IMR-90 (cell line): ENCODE measurements around the gene CDKN2C. TPM values are rescaled to one million over a fixed set of nuclear protein-coding genes. Genes with fewer than 3 reads are reported as not detected.

ENCODE experiments used
- ATAC-seq: fragments of 200-7000 bp; cut with Tn5 transposase; 2 replicates; pipeline ENCODE4 v1.9.1; 2020; ENCODE audit warnings: low read depth, mild to moderate bottlenecking, moderate library complexity
- BruUV-seq: library from RNA; stranded (reverse); fragments of 400-500 nt; replicated peaks from 2 replicates; lab custom pipeline; 2021; lab: Mats Ljungman, UMichigan
- CTCF ChIA-PET: fragments of 300-600 bp; formaldehyde crosslinking; extraction: SDS; loops from one replicate; lab custom pipeline; 2021; ENCODE audit warnings: antibody characterized with exemption; lab: Yijun Ruan, JAX
- POLR2A ChIA-PET: fragments of 300-600 bp; sonication (Branson Sonifier 250); formaldehyde crosslinking; loops from one replicate; lab custom pipeline; 2022; ENCODE audit warnings: antibody characterized with exemption; ENCODE audit not compliant: unreplicated experiment; lab: Charles Lee
- DNase-seq: peaks from one replicate; pipeline ENCODE4 v3.0.0; 2013
- H2AFZ ChIP-seq: replicated peaks from 2 replicates; pipeline ENCODE3; 2013; ENCODE audit warnings: low read length, mild to moderate bottlenecking; ENCODE audit not compliant: poor library complexity
- H2AK5ac ChIP-seq: 2 replicates; pipeline ENCODE4 v1.6.1; 2013; ENCODE audit warnings: low read depth, low read length, inconsistent platforms
- H2AK9ac ChIP-seq: replicated peaks from 2 replicates; pipeline ENCODE3; 2013; ENCODE audit warnings: mild to moderate bottlenecking, low read depth, low read length, moderate library complexity; ENCODE audit not compliant: poor library complexity
- H2BK120ac ChIP-seq: 2 replicates; pipeline ENCODE4 v1.6.1; 2013; ENCODE audit warnings: low read depth, low read length, inconsistent platforms
- H2BK15ac ChIP-seq: 3 replicates; pipeline ENCODE4 v1.6.1; 2013; ENCODE audit warnings: low read depth, low read length, inconsistent platforms
- H2BK20ac ChIP-seq: 2 replicates; pipeline ENCODE4 v1.6.1; 2013; ENCODE audit warnings: low read depth, mild to moderate bottlenecking, inconsistent platforms, low read length, moderate library complexity
- H2BK5ac ChIP-seq: 2 replicates; pipeline ENCODE4 v1.6.1; 2013; ENCODE audit warnings: mild to moderate bottlenecking, low read depth, low read length, inconsistent platforms; ENCODE audit not compliant: poor library complexity, severe bottlenecking
- H3K14ac ChIP-seq: replicated peaks from 2 replicates; pipeline ENCODE4 v1.6.1; 2013; ENCODE audit warnings: low read depth, low read length, inconsistent platforms
- H3K18ac ChIP-seq: 2 replicates; pipeline ENCODE4 v1.6.1; 2013; ENCODE audit warnings: low read depth, low read length, control low read depth
- H3K23ac ChIP-seq: 2 replicates; pipeline ENCODE4 v1.6.1; 2013; ENCODE audit warnings: low read depth, low read length, inconsistent platforms
- H3K27ac ChIP-seq: 2 replicates; pipeline ENCODE4 v1.5.1; 2013; ENCODE audit warnings: mild to moderate bottlenecking, control low read depth, low read length; ENCODE audit not compliant: insufficient read depth
- H3K27me3 ChIP-seq: 2 replicates; pipeline ENCODE4 v1.6.1; 2013; ENCODE audit warnings: low read length; ENCODE audit not compliant: control insufficient read depth, insufficient read depth
- H3K36me3 ChIP-seq: 2 replicates; pipeline ENCODE4 v1.6.1; 2013; ENCODE audit warnings: low read length, mixed read lengths; ENCODE audit not compliant: control insufficient read depth, insufficient read depth
- H3K4ac ChIP-seq: 2 replicates; pipeline ENCODE4 v1.6.1; 2013; ENCODE audit warnings: low read depth, low read length, inconsistent platforms
- H3K4me1 ChIP-seq: 2 replicates; pipeline ENCODE4 v1.6.1; 2013; ENCODE audit warnings: low read length, mixed read lengths; ENCODE audit not compliant: control insufficient read depth, insufficient read depth
- H3K4me2 ChIP-seq: 2 replicates; pipeline ENCODE4 v1.6.1; 2013; ENCODE audit warnings: low read depth, mild to moderate bottlenecking, control low read depth, low read length, moderate library complexity
- H3K4me3 ChIP-seq: 2 replicates; pipeline ENCODE4 v1.5.1; 2013; ENCODE audit warnings: low read depth, mild to moderate bottlenecking, control low read depth, low read length, moderate library complexity; ENCODE audit not compliant: insufficient read depth
- H3K56ac ChIP-seq: 2 replicates; pipeline ENCODE4 v1.6.1; 2013; ENCODE audit warnings: low read length, inconsistent platforms; ENCODE audit not compliant: insufficient read depth; ENCODE audit errors: extremely low read depth
- H3K79me1 ChIP-seq, 2 experiments: 2 replicates each; pipeline ENCODE4 v1.6.1; 2013; ENCODE audit warnings: low read length in 2 of 2, inconsistent platforms in 1 of 2, low read depth in 1 of 2
- H3K9ac ChIP-seq: 2 replicates; pipeline ENCODE4 v1.6.1; 2013; ENCODE audit warnings: low read depth, low read length, control low read depth
- H3K9me1 ChIP-seq: 2 replicates; pipeline ENCODE4 v1.6.1; 2013; ENCODE audit warnings: low read length, inconsistent platforms; ENCODE audit not compliant: insufficient read depth
- H3K9me3 ChIP-seq: 2 replicates; pipeline ENCODE4 v1.6.1; 2013; ENCODE audit warnings: low read length; ENCODE audit not compliant: control insufficient read depth, insufficient read depth
- H4K20me1 ChIP-seq: 2 replicates; pipeline ENCODE4 v1.6.1; 2013; ENCODE audit warnings: low read length, inconsistent platforms; ENCODE audit not compliant: insufficient read depth
- H4K5ac ChIP-seq: 2 replicates; pipeline ENCODE4 v1.6.1; 2013; ENCODE audit warnings: mild to moderate bottlenecking, low read depth, low read length, control low read depth
- H4K8ac ChIP-seq, 2 experiments: 2 replicates each; pipeline ENCODE4 v1.6.1; 2013; ENCODE audit warnings: low read depth in 2 of 2, low read length in 2 of 2, control low read depth in 1 of 2, inconsistent platforms in 1 of 2
- H4K91ac ChIP-seq: 2 replicates; pipeline ENCODE4 v1.6.1; 2013; ENCODE audit warnings: low read depth, low read length, inconsistent platforms; ENCODE audit not compliant: insufficient read depth
- BHLHE40 ChIP-seq: fragments of 150-350 bp; IDR thresholded peaks from 2 replicates; pipeline ENCODE4 v1.6.1; 2016; ENCODE audit warnings: mild to moderate bottlenecking, low read depth, low read length
- CEBPB ChIP-seq: IDR thresholded peaks from 2 replicates; pipeline ENCODE4 v1.6.1; 2012; ENCODE audit warnings: low read depth, low read length, improper control_type of control experiment
- CHD1 ChIP-seq: IDR thresholded peaks from 2 replicates; pipeline ENCODE4 v1.6.1; 2012; ENCODE audit warnings: low read depth, low read length, improper control_type of control experiment
- CTCF ChIP-seq: conservative IDR thresholded peaks from 2 replicates; pipeline ENCODE4 v1.5.1; 2012; ENCODE audit warnings: mild to moderate bottlenecking, low read depth, low read length, improper control_type of control experiment
- ELK1 ChIP-seq: fragments of 150-350 bp; IDR thresholded peaks from 2 replicates; pipeline ENCODE4 v1.6.1; 2016; ENCODE audit warnings: low read depth, mild to moderate bottlenecking, low read length, moderate library complexity, borderline replicate concordance
- FOS ChIP-seq: fragments of 150-350 bp; IDR thresholded peaks from 2 replicates; pipeline ENCODE4 v1.6.1; 2016; ENCODE audit warnings: low read depth, low read length
- MAFK ChIP-seq: IDR thresholded peaks from 2 replicates; pipeline ENCODE4 v1.6.1; 2012; ENCODE audit warnings: low read depth, low read length, improper control_type of control experiment
- MAZ ChIP-seq: IDR thresholded peaks from 2 replicates; pipeline ENCODE4 v1.6.1; 2012; ENCODE audit warnings: low read depth, mild to moderate bottlenecking, low read length, improper control_type of control experiment, moderate library complexity, borderline replicate concordance
- MXI1 ChIP-seq: IDR thresholded peaks from 2 replicates; pipeline ENCODE4 v1.6.1; 2012; ENCODE audit warnings: low read depth, mild to moderate bottlenecking, low read length, moderate library complexity, borderline replicate concordance
- NFE2L2 ChIP-seq: fragments of 150-350 bp; IDR thresholded peaks from 2 replicates; pipeline ENCODE4 v1.6.1; 2016; ENCODE audit warnings: low read depth, mild to moderate bottlenecking, low read length
- POLR2A ChIP-seq: IDR thresholded peaks from 2 replicates; pipeline ENCODE4 v1.6.1; 2012; ENCODE audit warnings: mild to moderate bottlenecking, low read depth, low read length
- RAD21 ChIP-seq: IDR thresholded peaks from 2 replicates; pipeline ENCODE4 v1.6.1; 2012; ENCODE audit warnings: low read length, improper control_type of control experiment
- RCOR1 ChIP-seq: IDR thresholded peaks from 2 replicates; pipeline ENCODE4 v1.6.1; 2012; ENCODE audit warnings: mild to moderate bottlenecking, low read length, improper control_type of control experiment; ENCODE audit not compliant: insufficient replicate concordance
- RFX5 ChIP-seq: IDR thresholded peaks from 2 replicates; pipeline ENCODE4 v1.8.0; 2012; ENCODE audit warnings: low read depth, mild to moderate bottlenecking, low read length, moderate library complexity
- SMC3 ChIP-seq: fragments of 150-350 bp; IDR thresholded peaks from 2 replicates; pipeline ENCODE4 v1.6.1; 2016; ENCODE audit warnings: low read depth, mild to moderate bottlenecking, antibody characterized with exemption, low read length, moderate library complexity
- USF2 ChIP-seq: fragments of 150-350 bp; IDR thresholded peaks from 2 replicates; pipeline ENCODE4 v1.6.1; 2017; ENCODE audit warnings: mild to moderate bottlenecking, antibody characterized with exemption, low read length, low read depth
- WGBS, 2 experiments: methylation state at CpG; one replicate each; pipeline versions ENCODE4 v1.1.5 to v1.1.7; 2013; ENCODE audit warnings: missing lambda C conversion rate in 2 of 2; ENCODE audit not compliant: insufficient read length in 1 of 2; ENCODE audit errors: extremely low coverage in 2 of 2; 5-methylcytosine and 5-hydroxymethylcytosine counted together
- dilution Hi-C: fragments of 300-500 bp; cut with HindIII; formaldehyde crosslinking; loops from one replicate; pipeline ENCODE4 v1.14.3; 2018; ENCODE audit warnings: low sequenced_read_pairs; ENCODE audit not compliant: unreplicated experiment
- in situ Hi-C: fragments of 300-500 bp; cut with MboI; formaldehyde crosslinking; loops from 3 replicates; pipeline ENCODE4 v1.14.3; 2019; ENCODE audit warnings: low sequenced_read_pairs, inconsistent platforms, mixed read lengths
- intact Hi-C: fragments of 100-400 bp; cut with micrococcal nuclease; formaldehyde crosslinking; loops from 2 replicates; pipeline ENCODE4 v1.10.0; 2022
- polyA plus RNA-seq, 3 experiments: library from polyadenylated mRNA; depleted of rRNA; stranded (reverse); fragments of >200 nt; gene quantifications; 2 replicates each; pipeline ENCODE4 v1.2.3, GENCODE V29; 2012; ENCODE audit warnings: low replicate concordance in 1 of 3
- total RNA-seq: library from RNA; depleted of rRNA; stranded (reverse); fragments of >200 nt; gene quantifications from 2 replicates; pipeline ENCODE4 v1.2.3, GENCODE V29; 2012

Gene CDKN2C
- total and polyA plus RNA-seq, 2 of the 4 experiments (the other 2 are of a cell fraction): 14.3 to 15.5 TPM

GRCh38 chr1:50966991-50967390 lies 3.1 kb upstream of the CDKN2C start:
- H3K4me2 ChIP-seq: peak overlapping the region; percentile 100
- dilution Hi-C loops: no loop called here

More at GRCh38 chr1:50966991-50967390, 3.1 kb upstream of the CDKN2C start:
- Histone ChIP-seq H3K9ac (peak overlapping the region; percentile 68; the same call in 1 of the 2 replicates), H2BK5ac (peak overlapping the region; percentile 46), H4K8ac (no peak overlapping the region; a peak in 1 of 4 replicates), H2AFZ (no peak overlapping the region), H3K27me3 (no peaks in the 10 kb centered on the region), H3K27ac (no peak overlapping the region; the same call in 1 of the 2 replicates), H3K18ac (no peak overlapping the region), H3K4ac (no peak overlapping the region), H2AK9ac (no peak overlapping the region), H3K4me1 (no peaks in the 10 kb centered on the region), H2AK5ac (no peak overlapping the region), H3K36me3 (no peaks in the 10 kb centered on the region), H2BK20ac (no peak overlapping the region), H3K56ac (no peak overlapping the region; the same call in 1 of the 2 replicates), H3K79me1 (no peaks in the 10 kb centered on the region), H4K5ac (no peak overlapping the region), H2BK15ac (no peak overlapping the region), H2BK120ac (no peak overlapping the region), H4K91ac (no peak overlapping the region), H3K9me1 (no peaks in the 10 kb centered on the region), H3K23ac (peak overlapping the region; percentile 69; the same call in 1 of the 2 replicates), H3K4me3 (peak overlapping the region; percentile 88; the same call in 1 of the 2 replicates), H3K9me3 (no peaks in the 10 kb centered on the region), H4K20me1 (no peaks in the 10 kb centered on the region; the same call in none of the 2 replicates), H3K14ac (no peak overlapping the region)
- no peak for DNase-seq
- in situ Hi-C loops (no loop called here), intact Hi-C loops (no loop called here)
- ChIA-PET CTCF (no interaction called here), POLR2A (no interaction called here)
- WGBS, 2 experiments: no CpG with 5 or more reads among the region's 3 CpGs
- ATAC-seq: no peak
- no TSS peak for BruUV-seq
- TF ChIP-seq NFE2L2: no peak
- TF ChIP-seq POLR2A: no peak
- no peak for TF ChIP-seq USF2
- TF ChIP-seq SMC3: no peak
- no peak for TF ChIP-seq BHLHE40
- TF ChIP-seq ELK1: no peak
- TF ChIP-seq RCOR1: no peak
- no peak for TF ChIP-seq CHD1
- TF ChIP-seq MXI1: no peak
- TF ChIP-seq CTCF: no peak
- TF ChIP-seq CEBPB: no peak
- TF ChIP-seq FOS: no peak
- no peak for TF ChIP-seq RAD21
- no peak for TF ChIP-seq RFX5
- no peak for TF ChIP-seq MAZ
- TF ChIP-seq MAFK: no peak
